T-cell (primary cell): ENCODE measurements around the gene ANO1. TPM values are rescaled to one million over a fixed set of nuclear protein-coding genes. Genes with fewer than 3 reads are reported as not detected.

Source experiments
- ATAC-seq, 4 experiments: fragments of 200-7000 bp in 3 of 4; fragments of 150-1000 bp in 1 of 4; cut with Tn5 transposase; replicated peaks in 1 of 4; 1 replicate in 3 of 4; 2 replicates in 1 of 4; pipeline ENCODE4 v1.10.0; 2021; ENCODE audit warnings: moderate library complexity in 3 of 4, mild to moderate bottlenecking in 2 of 4, moderate number of reproducible peaks in 1 of 4
- CTCF ChIA-PET, 2 donors: fragments of 300-600 bp; sonication (Branson Sonifier 250); formaldehyde crosslinking; loops; one replicate each; lab custom pipeline; 2022; ENCODE audit warnings: antibody characterized with exemption in 2 of 2; lab: Charles Lee
- POLR2A ChIA-PET, 2 donors: fragments of 300-600 bp; sonication (Branson Sonifier 250); formaldehyde crosslinking; loops; one replicate each; lab custom pipeline; 2022; ENCODE audit warnings: antibody characterized with exemption in 2 of 2; lab: Charles Lee
- DNase-seq, 35 experiments: peaks; one replicate each; pipeline versions ENCODE4 v3.0.0 to v3.0.0-alpha.2; 2013 to 2023
- H3K27ac ChIP-seq: one replicate; pipeline ENCODE4 v1.5.1; 2013; ENCODE audit warnings: low read length
- H3K27me3 ChIP-seq, 2 experiments: replicated peaks in 1 of 2; 1 replicate in 1 of 2; 2 replicates in 1 of 2; pipeline versions ENCODE4 v1.6.1 to v1.7.0; 2013; ENCODE audit warnings: low read length in 1 of 2, mixed read lengths in 1 of 2; ENCODE audit not compliant: control insufficient read depth in 2 of 2, insufficient read depth in 2 of 2; ENCODE audit errors: extremely low read depth in 1 of 2
- H3K36me3 ChIP-seq, 2 donors: 1 replicate in 1 of 2; 2 replicates in 1 of 2; pipeline versions ENCODE4 v1.6.1 to v1.7.0; 2013; ENCODE audit warnings: low read length in 1 of 2; ENCODE audit not compliant: control insufficient read depth in 2 of 2, insufficient read depth in 1 of 2; ENCODE audit errors: extremely low read depth in 1 of 2
- H3K4me1 ChIP-seq, 2 experiments: 1 replicate in 1 of 2; 2 replicates in 1 of 2; pipeline versions ENCODE4 v1.6.1 to v1.7.0; 2013; ENCODE audit warnings: low read length in 2 of 2, mixed read lengths in 1 of 2; ENCODE audit not compliant: insufficient read depth in 2 of 2, control insufficient read depth in 1 of 2; ENCODE audit errors: extremely low read depth in 1 of 2
- H3K4me3 ChIP-seq, 2 donors: 1 replicate in 1 of 2; 2 replicates in 1 of 2; pipeline versions ENCODE4 v1.5.1 to v1.7.0; 2013; ENCODE audit warnings: mild to moderate bottlenecking in 2 of 2, low read length in 1 of 2, moderate library complexity in 1 of 2; ENCODE audit not compliant: control insufficient read depth in 1 of 2; ENCODE audit errors: extremely low read depth in 1 of 2
- H3K9me3 ChIP-seq: 2 replicates; pipeline ENCODE4 v1.7.0; 2013
- H3K27ac Mint-ChIP-seq, 2 donors: one replicate each; pipeline ENCODE4 v1.8.0; 2020 to 2021; ENCODE audit warnings: mild to moderate bottlenecking in 2 of 2, mixed read lengths in 2 of 2
- H3K27me3 Mint-ChIP-seq, 2 donors: one replicate each; pipeline ENCODE4 v1.8.0; 2021 to 2022; ENCODE audit warnings: mixed read lengths in 2 of 2
- H3K36me3 Mint-ChIP-seq: one replicate; pipeline ENCODE4 v1.8.0; 2021; ENCODE audit warnings: mixed read lengths
- H3K4me1 Mint-ChIP-seq, 3 donors: one replicate each; pipeline ENCODE4 v1.8.0; 2020 to 2022; ENCODE audit warnings: mixed read lengths in 3 of 3, mild to moderate bottlenecking in 1 of 3
- H3K4me3 Mint-ChIP-seq, 3 donors: one replicate each; pipeline ENCODE4 v1.8.0; 2020 to 2022; ENCODE audit warnings: mild to moderate bottlenecking in 3 of 3, mixed read lengths in 3 of 3, moderate library complexity in 3 of 3
- H3K9me3 Mint-ChIP-seq, 3 donors: one replicate each; pipeline ENCODE4 v1.8.0; 2020 to 2022; ENCODE audit warnings: mixed read lengths in 3 of 3
- WGBS: methylation state at CpG from one replicate; pipeline ENCODE4 v1.1.5; 2013; ENCODE audit warnings: missing lambda C conversion rate; ENCODE audit not compliant: insufficient coverage; 5-methylcytosine and 5-hydroxymethylcytosine counted together
- total RNA-seq, 35 experiments: library from RNA in 6 of 35; stranded (reverse) in 6 of 35; fragments of 120-200 nt in 1 of 35; gene quantifications; one replicate each; pipeline versions ENCODE4 v1.2.1 to v1.2.4 and lab custom pipeline; 2013 to 2026

Gene ANO1
- total RNA-seq, 5 donors from 2014 or later (not counting 1 experiment from before 2014, with no cell fraction given) = 0.19 to 0.38 (median 0.33) TPM; not detected in 2

DNA sequence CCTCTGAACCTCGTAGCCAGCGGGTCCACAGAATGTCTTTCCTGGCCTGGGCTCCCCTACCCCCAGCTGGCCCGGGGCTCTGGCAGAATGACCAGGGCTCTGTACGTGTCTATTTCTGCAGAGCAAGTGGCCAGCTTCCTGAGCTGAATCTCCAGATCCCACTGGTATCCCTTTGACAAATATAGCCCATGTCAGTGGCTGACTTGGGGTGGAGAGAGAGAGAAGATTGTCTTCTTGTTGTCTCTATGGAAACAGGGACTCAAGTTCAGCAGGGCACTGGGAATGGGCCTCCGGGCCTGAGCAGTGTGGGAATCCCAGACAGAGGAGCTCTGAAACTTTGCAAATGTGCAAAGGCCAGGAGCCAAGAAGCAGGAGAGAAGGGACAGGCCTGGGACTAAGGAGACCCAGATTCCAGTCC lies 33.9 kb downstream of the ANO1 start:
- Mint-ChIP-seq H3K4me1 (peaks cover 5 to 12% (median 7%) of the 10 kb centered on the region in 3 donors), H3K9me3 (no peaks in the 10 kb centered on the region), H3K27ac (no peak overlapping the region), H3K27me3 (peaks cover 8 to 20% of the 10 kb centered on the region in 2 donors), H3K4me3 (peak overlapping the region in 1 of 3 donors; percentile 55), H3K36me3 (no peaks in the 10 kb centered on the region)
- POLR2A ChIA-PET = no interaction called here
- WGBS = 47% methylated on average over 5 of the region's 5 CpGs
- Histone ChIP-seq H3K9me3 (no peaks in the 10 kb centered on the region), H3K4me3 (no peak overlapping the region), H3K27ac (no peak overlapping the region), H3K27me3 (peaks cover 0 to 24% of the 10 kb centered on the region in 2 experiments), H3K36me3 (no peaks in the 10 kb centered on the region), H3K4me1 (no peaks in the 10 kb centered on the region)
- DNase-seq = no peak
- ATAC-seq = no peak
- CTCF ChIA-PET = no interaction called here

DNA sequence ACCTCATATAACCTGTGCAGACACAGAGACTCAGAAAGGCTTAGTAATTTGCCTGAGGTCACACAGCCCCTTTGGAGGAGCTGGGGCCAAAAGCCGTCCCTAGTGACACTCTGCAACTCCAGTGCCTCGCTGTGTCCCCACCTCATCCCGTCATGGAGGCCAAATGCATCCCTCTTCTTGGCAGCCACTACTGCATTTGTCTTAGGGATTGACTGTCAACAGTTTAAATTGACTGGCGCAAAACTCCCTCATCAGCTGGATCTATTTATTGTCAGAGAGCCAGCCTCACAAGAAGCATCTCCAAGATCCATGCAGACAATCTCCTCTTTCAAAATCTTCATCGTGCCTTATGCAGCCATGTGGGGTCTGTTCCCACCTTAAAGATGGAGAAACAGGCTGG lies 35.7 kb downstream of the ANO1 start:
- 84% methylated on average over 4 of the region's 5 CpGs for WGBS
- DNase-seq (no peak), ATAC-seq (no peak)
- Histone ChIP-seq H3K27me3 (peaks cover 0 to 33% of the 10 kb centered on the region in 2 experiments), H3K4me1 (no peaks in the 10 kb centered on the region), H3K27ac (no peak overlapping the region), H3K9me3 (no peaks in the 10 kb centered on the region), H3K4me3 (no peak overlapping the region), H3K36me3 (no peaks in the 10 kb centered on the region)
- H3K4me3 Mint-ChIP-seq = no peak overlapping the region
- peaks cover 5 to 12% (median 7%) of the 10 kb centered on the region in 3 donors for H3K4me1 Mint-ChIP-seq
- H3K36me3 Mint-ChIP-seq = no peaks in the 10 kb centered on the region
- no peak overlapping the region for H3K27ac Mint-ChIP-seq
- ChIA-PET POLR2A (no interaction called here), CTCF (no interaction called here)
- peaks cover 20 to 28% of the 10 kb centered on the region in 2 donors for H3K27me3 Mint-ChIP-seq
- H3K9me3 Mint-ChIP-seq = no peaks in the 10 kb centered on the region

DNA sequence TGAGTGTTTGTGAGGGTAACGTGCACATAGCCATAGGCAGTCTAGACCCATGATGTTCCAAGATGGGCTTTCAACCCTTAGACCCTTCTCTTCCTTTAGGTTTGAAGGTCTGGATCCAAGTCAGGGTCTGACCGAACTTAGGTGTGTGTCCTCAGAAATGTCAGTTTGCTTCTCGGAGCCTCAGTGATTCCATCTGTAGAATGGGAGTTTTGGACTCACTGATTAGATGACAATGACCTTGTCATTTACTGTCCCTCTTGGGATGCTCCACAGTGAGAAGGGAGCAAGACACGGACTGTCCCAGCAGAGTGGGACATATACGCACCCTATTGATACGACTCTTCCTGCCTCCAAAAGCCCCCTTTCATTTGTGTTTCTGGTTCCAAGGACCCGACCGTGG lies 37.7 kb downstream of the ANO1 start:
- no peaks in the 10 kb centered on the region for H3K36me3 ChIP-seq
- H3K9me3 ChIP-seq = no peaks in the 10 kb centered on the region
- ChIA-PET POLR2A (no interaction called here), CTCF (no interaction called here)
- H3K4me1 ChIP-seq = no peaks in the 10 kb centered on the region
- no peak for ATAC-seq
- peaks cover 5 to 12% (median 7%) of the 10 kb centered on the region in 3 donors for H3K4me1 Mint-ChIP-seq
- H3K27me3 Mint-ChIP-seq = peaks cover 27 to 33% of the 10 kb centered on the region in 2 donors
- H3K36me3 Mint-ChIP-seq = no peaks in the 10 kb centered on the region
- DNase-seq = no peak
- H3K27me3 ChIP-seq = peaks cover 0 to 27% of the 10 kb centered on the region in 2 experiments
- no peak overlapping the region for H3K4me3 ChIP-seq
- WGBS = 75% methylated on average over 5 of the region's 8 CpGs
- peaks cover 0 to 6% (median 0%) of the 10 kb centered on the region in 3 donors for H3K9me3 Mint-ChIP-seq
- no peak overlapping the region for H3K27ac ChIP-seq
- H3K4me3 Mint-ChIP-seq = no peak overlapping the region
- no peak overlapping the region for H3K27ac Mint-ChIP-seq

DNA sequence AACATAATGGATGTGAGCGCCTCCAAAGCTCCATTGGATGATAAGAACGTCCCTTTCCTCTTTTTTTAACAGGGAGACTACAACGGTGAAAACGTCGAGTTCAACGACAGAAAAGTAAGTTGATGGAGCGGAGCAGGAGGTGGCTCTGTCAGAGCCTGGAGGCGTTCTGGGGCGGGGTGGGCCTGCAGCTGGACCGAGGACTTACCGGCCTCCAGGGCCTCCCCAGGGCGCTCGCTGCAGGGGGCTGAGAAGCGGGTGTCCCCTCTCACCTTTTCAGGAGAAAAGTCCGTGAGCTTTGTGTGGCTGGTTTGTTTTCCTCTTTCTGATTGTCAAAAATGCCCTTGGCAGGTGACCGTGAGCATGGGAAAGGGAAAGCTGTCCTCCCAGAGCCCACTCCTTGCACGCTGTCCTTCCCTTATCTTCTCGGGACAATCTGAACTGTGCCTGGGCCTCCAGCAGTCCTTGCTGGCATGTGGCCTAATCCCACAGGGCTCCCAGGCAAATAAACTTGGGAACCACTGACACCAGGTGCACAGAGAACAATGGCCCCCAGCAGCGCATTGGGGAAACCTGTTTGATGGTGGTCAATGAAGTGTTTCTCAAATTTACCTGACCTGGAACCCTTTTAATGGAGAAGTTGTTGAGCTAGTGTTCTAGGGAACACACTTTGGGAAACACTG lies 38.4 kb downstream of the ANO1 start:
- no peaks in the 10 kb centered on the region for H3K4me1 ChIP-seq
- DNase-seq (no peak), ATAC-seq (no peak)
- Mint-ChIP-seq H3K27me3 (peaks cover 19 to 28% of the 10 kb centered on the region in 2 donors), H3K27ac (no peak overlapping the region), H3K9me3 (peaks cover 0 to 9% (median 0%) of the 10 kb centered on the region in 3 donors), H3K4me1 (peaks cover under 1 to 5% (median 5%) of the 10 kb centered on the region in 3 donors), H3K4me3 (no peak overlapping the region), H3K36me3 (no peaks in the 10 kb centered on the region)
- POLR2A ChIA-PET = no interaction called here
- H3K27me3 ChIP-seq = peaks cover 0 to 23% of the 10 kb centered on the region in 2 experiments
- no peaks in the 10 kb centered on the region for H3K9me3 ChIP-seq
- H3K36me3 ChIP-seq = no peaks in the 10 kb centered on the region
- CTCF ChIA-PET = no interaction called here
- H3K4me3 ChIP-seq = no peak overlapping the region
- 90% methylated on average over 7 of the region's 19 CpGs for WGBS
- H3K27ac ChIP-seq = no peak overlapping the region

DNA sequence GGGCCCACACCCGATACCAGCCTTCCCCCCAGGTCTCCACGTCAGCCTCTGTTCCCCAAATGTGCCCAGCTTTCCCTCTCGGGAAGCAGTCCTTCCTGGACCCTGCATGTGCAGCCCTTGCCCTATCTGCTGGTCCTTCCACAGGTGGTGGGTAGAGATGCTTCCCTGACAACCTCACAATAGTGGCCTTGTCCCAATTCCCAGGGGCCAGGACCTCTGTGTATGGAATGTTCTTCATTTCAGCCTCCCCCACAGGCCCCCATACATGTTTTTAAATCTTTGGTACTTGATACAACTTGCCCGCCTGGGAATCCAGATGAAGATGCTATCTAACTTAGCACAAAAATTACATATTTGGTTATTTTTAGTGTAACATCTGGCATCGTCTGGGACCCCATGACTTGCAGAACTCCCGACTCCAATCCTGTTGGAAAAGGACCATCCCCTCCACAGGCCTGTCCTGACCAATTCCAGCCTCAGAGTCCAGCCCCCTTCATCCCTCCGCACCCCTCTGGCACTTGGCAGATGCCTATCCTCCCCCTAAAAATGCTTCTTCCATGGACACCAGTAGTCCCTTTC lies 39.5 kb downstream of the ANO1 start:
- Histone ChIP-seq H3K4me1 (no peaks in the 10 kb centered on the region), H3K27me3 (peaks cover 0 to 21% of the 10 kb centered on the region in 2 experiments), H3K27ac (no peak overlapping the region), H3K4me3 (no peak overlapping the region), H3K9me3 (no peaks in the 10 kb centered on the region), H3K36me3 (no peaks in the 10 kb centered on the region)
- ChIA-PET POLR2A (no interaction called here), CTCF (no interaction called here)
- 85% methylated on average over 3 of the region's 7 CpGs for WGBS
- no peaks in the 10 kb centered on the region for H3K4me1 Mint-ChIP-seq
- no peaks in the 10 kb centered on the region for H3K36me3 Mint-ChIP-seq
- ATAC-seq (no peak), DNase-seq (no peak)
- peaks cover 0 to 13% (median 0%) of the 10 kb centered on the region in 3 donors for H3K9me3 Mint-ChIP-seq
- H3K27ac Mint-ChIP-seq = no peak overlapping the region
- H3K27me3 Mint-ChIP-seq = peaks cover 21 to 22% of the 10 kb centered on the region in 2 donors
- H3K4me3 Mint-ChIP-seq = no peak overlapping the region

DNA sequence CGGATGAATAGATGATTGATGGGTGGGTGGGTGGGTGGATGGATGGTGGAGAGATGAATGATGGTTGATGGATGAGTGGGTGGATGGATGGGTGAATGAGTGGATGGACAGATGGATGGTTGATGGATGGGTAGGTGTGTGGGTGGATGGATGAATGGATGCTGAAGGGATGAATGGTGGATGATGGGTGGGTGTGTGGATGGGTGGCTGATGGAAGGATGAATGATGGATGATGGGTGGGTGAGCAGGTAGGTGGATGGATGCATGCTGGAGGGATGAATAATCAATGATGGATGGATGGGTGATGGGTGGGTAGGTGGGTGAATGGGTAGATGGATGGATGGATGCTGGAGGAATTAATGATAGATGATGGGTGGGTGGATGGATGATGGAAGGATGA lies 40.5 kb downstream of the ANO1 start:
- Histone ChIP-seq H3K27me3 (peaks cover 0 to 29% of the 10 kb centered on the region in 2 experiments), H3K36me3 (no peaks in the 10 kb centered on the region), H3K9me3 (no peaks in the 10 kb centered on the region), H3K4me1 (no peaks in the 10 kb centered on the region), H3K4me3 (no peak overlapping the region), H3K27ac (no peak overlapping the region)
- 100% methylated on average over 1 of the region's 1 CpG for WGBS
- Mint-ChIP-seq H3K27ac (no peak overlapping the region), H3K9me3 (peaks cover 0 to 14% (median 0%) of the 10 kb centered on the region in 3 donors), H3K27me3 (peaks cover 21 to 24% of the 10 kb centered on the region in 2 donors), H3K4me3 (no peak overlapping the region), H3K36me3 (no peaks in the 10 kb centered on the region), H3K4me1 (no peaks in the 10 kb centered on the region)
- no peak for DNase-seq
- ChIA-PET POLR2A (no interaction called here), CTCF (no interaction called here)
- ATAC-seq = no peak
